Right renal pelvis (tissue), 4 donors: ENCODE data around the gene IL17B. TPM values are rescaled to one million over a fixed set of nuclear protein-coding genes. Genes with fewer than 3 reads are reported as not detected.

Source experiments
- DNase-seq, 4 donors: peaks; one replicate each; pipeline ENCODE4 v3.0.0-alpha.2; 2013; ENCODE audit warnings: low read depth in 4 of 4, low spot score in 3 of 4, missing footprints in 1 of 4
- polyA plus RNA-seq, 4 donors: library from polyadenylated mRNA; unstranded; fragments of 120-200 nt; gene quantifications; one replicate each; pipeline ENCODE4 v1.2.1, GENCODE V29; 2013; ENCODE audit not compliant: insufficient read length in 4 of 4

Gene IL17B
- polyA plus RNA-seq, 4 donors, result 0.46 to 2.8 (median 1.1) TPM

DNA sequence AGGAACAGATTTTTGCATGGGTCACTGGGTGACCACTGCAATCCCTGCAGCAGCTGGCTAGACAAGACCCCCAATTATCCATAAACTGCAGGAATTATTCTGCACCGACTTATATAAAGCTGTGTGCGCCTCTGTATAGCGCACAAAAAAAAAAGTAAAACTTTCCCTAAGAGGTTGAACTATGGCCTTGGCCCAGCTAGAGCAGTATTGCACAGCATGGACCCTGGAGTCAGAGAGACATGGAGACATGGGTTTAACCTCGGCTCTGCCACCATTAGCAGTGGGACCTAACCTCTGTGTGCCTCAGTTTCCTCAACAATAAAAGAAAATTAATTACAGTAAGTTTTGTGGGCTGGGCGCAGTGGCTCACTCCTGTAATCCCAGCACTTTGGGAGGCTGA, 50.9 kb downstream of the IL17B start:
- DNase-seq, result no peak

DNA sequence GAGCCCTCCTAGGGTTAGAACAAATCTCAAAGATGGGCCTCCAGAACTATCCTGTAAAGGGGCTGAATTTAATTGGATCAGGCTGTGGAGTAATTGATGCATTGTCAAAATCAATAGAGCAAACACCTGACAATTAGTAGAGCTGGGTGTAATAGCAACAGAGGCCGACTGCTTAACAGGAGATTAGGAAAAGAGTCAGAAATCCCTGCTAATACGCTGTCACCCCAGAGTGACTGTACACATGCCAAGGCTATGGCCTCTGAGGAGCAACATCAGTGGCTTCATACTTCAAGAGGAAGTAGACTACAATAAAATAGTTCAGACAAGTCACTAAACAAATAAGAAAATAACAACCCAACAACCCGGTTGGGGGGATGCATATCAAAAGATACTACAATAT, 52.5 kb downstream of the IL17B start:
- no peak for DNase-seq

DNA sequence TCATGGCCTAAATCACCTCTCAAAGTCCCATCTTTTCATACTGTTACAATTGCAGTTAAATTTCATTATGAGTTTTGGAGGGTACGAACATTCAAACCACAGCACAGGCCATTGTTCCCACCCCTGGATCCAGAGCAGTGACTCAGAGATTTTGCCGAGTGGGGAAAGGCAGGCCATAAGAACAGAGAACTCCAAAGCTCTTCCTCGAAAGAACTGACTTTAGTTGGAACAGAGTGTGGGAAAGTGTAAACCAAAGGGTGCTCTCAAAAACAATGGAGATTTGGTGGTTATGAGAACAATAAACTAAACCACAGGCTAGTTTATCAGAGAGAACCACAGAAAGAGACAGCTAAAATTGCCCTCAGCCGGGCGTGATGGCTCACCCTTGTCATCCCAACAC, 53.2 kb downstream of the IL17B start:
- no peak for DNase-seq

DNA sequence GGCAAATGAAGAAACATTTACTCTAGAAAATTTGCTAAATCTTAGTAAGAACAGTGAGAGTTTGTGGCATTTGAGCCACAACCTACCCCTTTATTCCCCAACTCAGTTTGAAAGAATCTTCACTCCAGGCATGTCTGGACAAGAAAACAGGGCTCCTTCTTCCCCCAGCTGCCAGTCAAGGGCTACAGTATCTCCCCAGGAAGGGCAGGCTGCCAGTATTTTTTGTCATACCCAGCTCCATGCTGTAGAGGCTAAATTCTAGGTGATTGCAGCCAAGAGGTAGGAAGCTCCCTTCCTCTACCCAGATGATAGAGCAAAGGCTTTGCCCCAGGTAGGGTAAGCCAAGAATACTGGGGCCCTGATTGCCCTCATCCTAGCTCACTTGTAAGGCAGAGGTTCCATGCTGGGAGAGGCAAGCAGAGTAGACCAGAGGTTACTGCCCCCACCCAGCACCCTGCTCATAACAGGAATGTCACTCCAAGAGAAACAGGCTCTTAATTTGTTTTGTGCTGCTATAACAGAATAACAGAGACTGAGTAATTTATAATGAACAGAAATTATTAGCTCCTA, 53.8 kb downstream of the IL17B start:
- no peak for DNase-seq

DNA sequence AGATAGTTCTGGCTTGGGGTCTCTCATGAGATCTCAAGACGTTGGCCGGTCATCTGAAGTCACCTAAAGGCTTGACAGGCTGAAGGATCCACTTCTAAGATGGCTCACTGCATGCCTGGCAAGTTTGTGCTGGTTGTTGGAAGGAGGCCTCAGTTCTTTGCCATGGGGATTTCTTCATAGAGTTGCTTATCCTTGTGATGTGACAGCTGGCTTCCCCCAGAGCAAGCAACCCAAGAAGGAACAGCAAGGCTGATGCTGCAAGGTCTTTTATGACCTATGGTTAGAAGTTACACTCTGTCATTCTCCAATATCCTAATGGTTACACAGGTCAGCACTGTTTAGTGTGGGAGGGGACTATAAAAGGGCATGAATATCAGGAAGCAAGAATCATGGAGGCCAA, 54.5 kb downstream of the IL17B start:
- no peak for DNase-seq

Other genes with a start within 250 kb of the IL17B start
- gene ABLIM3, start 237.8 kb downstream of the IL17B start, polyA plus RNA-seq, result 1 to 10 TPM in 3 of 4 donors, under 1 TPM in 1; 0.94 to 2.2 (median 1.6) TPM
- 10 to 100 TPM; 17.1 to 21.4 (median 19.3) TPM for gene AFAP1L1, start 107.4 kb downstream of the IL17B start, polyA plus RNA-seq
- gene GRPEL2, start 33.8 kb downstream of the IL17B start, polyA plus RNA-seq, result 10 to 100 TPM; 14.5 to 22.3 (median 20.7) TPM
- gene PCYOX1L, start 21.2 kb downstream of the IL17B start, polyA plus RNA-seq, result 10 to 100 TPM; 17.7 to 19.2 (median 18.5) TPM
- 100 to 1,000 TPM; 164 to 197 (median 193) TPM for gene CSNK1A1, start 172.1 kb upstream of the IL17B start, polyA plus RNA-seq
- 1 to 10 TPM; 5.3 to 6.9 (median 5.8) TPM for gene ARHGEF37, start 202.2 kb upstream of the IL17B start, polyA plus RNA-seq